GM10248 (cell line): ENCODE results near the gene GNB1.

ENCODE experiments used
- CTCF ChIA-PET: fragments of 300-600 bp; sonication (Branson Sonifier 250); formaldehyde crosslinking; extraction: SDS; loops from one replicate; lab custom pipeline; 2021; ENCODE audit warnings: antibody characterized with exemption; lab: Yijun Ruan, JAX
- POLR2A ChIA-PET: fragments of 350-650 bp; sonication (Branson Sonifier 250); formaldehyde crosslinking; extraction: SDS; loops from one replicate; lab custom pipeline; 2020; ENCODE audit warnings: antibody characterized with exemption; lab: Yijun Ruan, JAX
- DNase-seq: peaks from one replicate; pipeline ENCODE4 v3.0.0; 2012; ENCODE audit errors: extremely low spot score
- CTCF ChIP-seq: IDR thresholded peaks from 2 replicates; pipeline ENCODE4 v1.5.1; 2012; ENCODE audit warnings: mild to moderate bottlenecking, low read depth; ENCODE audit errors: extremely low read depth, missing control alignments, control extremely low read depth

Gene GNB1

GRCh38 chr1:1890506-1891348 is at the start of gene GNB1:
Gene GNB1, minus strand, starts transcription at chr1:1891087. Its CDS starts 65,634 bp downstream, at chr1:1825453.
- DNase-seq: peak; percentile 95
- no peak for TF ChIP-seq CTCF
- ChIA-PET CTCF (no interaction called here), POLR2A (interaction anchor here (1.0 kb wide), 1 partner anchor 11 kb away, joined by 4 read pairs; no protein-coding TSS in a partner anchor)

- ChIA-PET POLR2A (no interaction called here), CTCF (interaction anchor here (1.5 kb wide), 1 partner anchor 10 kb away, joined by 5 read pairs; no protein-coding TSS in a partner anchor)
- TF ChIP-seq CTCF: no peak
- no peak for DNase-seq
Observed at GRCh38 chr1:1940123-1940425, 49.2 kb upstream of the GNB1 start.

GRCh38 chr1:1939296-1940122 is 48.6 kb upstream of the GNB1 start:
- CTCF ChIA-PET: no interaction called here
- DNase-seq: no peak

GRCh38 chr1:1938613-1939295 is 47.9 kb upstream of the GNB1 start:
- TF ChIP-seq CTCF: no peak
- CTCF ChIA-PET: no interaction called here
- POLR2A ChIA-PET: no interaction called here
- no peak for DNase-seq

More at GRCh38 chr1:1939296-1940122, 48.6 kb upstream of the GNB1 start:
- POLR2A ChIA-PET: no interaction called here
- no peak for TF ChIP-seq CTCF

GRCh38 chr1:1938276-1938573 is 47.3 kb upstream of the GNB1 start:
- TF ChIP-seq CTCF: no peak
- CTCF ChIA-PET: no interaction called here

GRCh38 chr1:1937549-1938275 is 46.8 kb upstream of the GNB1 start:
- POLR2A ChIA-PET: no interaction called here
- no peak for TF ChIP-seq CTCF

More at GRCh38 chr1:1938276-1938573, 47.3 kb upstream of the GNB1 start:
- no peak for DNase-seq
- POLR2A ChIA-PET: no interaction called here

More at GRCh38 chr1:1937549-1938275, 46.8 kb upstream of the GNB1 start:
- CTCF ChIA-PET: no interaction called here
- DNase-seq: no peak
